Dedifferentiated amniotic fluid mesenchymal stem cell (primary cell): ENCODE results near the gene CGB8.
"Not testable (repeated sequence)": the region's sequence is repeated elsewhere in the genome, so short reads cannot be mapped to it uniquely, and the experiment has no call there.

Experiments
- DNase-seq: peaks from one replicate; pipeline ENCODE4 v3.0.0-alpha.2; 2016; ENCODE audit errors: extremely low spot score

CGB8 gene

DNA sequence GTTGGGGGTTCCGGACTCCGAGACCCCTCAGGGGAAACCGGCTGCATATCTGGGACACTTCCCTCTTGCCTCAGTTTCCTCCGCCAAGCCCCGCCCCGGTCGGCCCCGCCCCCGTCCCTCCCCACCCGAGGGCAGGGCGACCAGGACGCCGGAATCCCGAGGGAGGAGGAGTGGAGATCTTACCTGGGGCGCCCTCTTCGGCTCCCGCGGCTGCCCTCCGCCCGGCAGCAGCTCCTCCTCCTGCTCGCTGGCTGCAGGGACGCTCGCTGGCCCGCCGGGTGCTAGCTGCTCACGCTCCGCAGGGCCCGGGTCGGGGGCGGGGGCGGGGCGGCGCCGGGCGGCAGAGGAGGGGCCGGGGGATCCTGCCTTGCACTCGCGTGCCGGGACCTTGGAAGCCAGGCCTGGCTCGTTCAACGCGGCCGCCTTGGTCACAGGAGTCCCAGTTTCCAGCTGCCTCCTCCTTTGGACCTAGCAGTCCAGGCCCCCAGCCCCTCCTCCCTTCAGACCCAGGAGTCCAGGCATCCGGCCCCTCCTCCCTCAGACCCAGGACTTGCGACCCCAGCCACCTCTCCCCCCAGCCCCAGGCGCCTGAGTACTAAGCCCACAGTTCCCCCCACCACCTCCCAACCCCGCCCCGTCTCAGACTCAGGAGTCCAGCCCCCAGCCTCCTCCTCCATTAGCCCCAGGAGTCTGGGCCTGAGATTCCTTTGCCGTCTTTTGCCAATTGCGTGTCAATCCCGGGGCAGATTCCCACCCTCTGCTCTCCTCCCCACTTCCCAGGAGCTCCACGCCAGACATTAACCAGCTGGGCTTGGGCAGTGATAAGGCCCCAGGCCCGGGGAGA, 16.1 kb upstream of the CGB8 start, which contains the start of gene NTF4:
TSS of gene NTF4 (minus strand) at position 51 of the 844 bp plus-strand sequence. CDS start 2,821 bp downstream, outside the sequence.
- DNase-seq, result no peak

GRCh38 chr19:49064029-49064629, 15.2 kb upstream of the CGB8 start:
- DNase-seq, result no peak

DNA sequence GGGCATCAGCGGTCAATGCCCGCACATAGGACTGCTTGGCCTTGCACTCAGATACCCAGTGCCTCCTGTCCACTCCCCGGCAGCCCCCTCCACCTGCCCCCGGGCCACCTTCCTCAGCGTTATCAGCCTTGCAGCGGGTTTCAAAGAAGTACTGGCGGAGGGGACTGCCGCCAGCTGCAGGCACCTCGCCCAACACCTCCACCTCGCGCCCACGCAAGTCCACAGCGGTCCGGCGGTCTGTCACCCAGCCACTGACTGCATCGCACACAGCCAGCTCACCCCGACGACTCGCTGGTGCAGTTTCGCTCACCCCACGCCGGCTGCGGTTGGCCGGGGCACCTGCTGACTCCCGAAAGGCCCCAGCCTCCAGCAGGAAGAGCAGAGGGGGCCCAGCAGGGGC, 12.5 kb upstream of the CGB8 start:
- no peak for DNase-seq

DNA sequence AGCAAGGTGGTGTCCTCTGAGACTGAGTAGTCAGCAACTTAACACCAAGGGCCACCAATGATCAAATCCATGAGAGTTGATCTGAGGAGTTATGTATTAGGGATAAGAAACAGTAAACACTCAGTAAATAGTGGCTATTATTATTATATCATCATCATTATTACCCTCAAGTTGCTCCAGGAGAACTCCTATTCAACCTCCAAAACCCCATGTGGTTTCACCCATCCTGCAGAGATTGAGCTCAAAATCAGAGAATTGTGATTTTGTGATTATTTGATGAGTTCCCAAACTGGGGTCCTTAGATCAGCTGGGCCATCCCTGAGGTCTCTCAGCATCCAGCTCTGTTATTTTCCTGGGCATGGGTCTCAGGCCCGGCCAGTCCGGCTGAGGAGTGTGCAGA, 12.1 kb upstream of the CGB8 start:
- DNase-seq, result no peak

- DNase-seq, result no peak
Measured at GRCh38 chr19:49059053-49059452, 10.1 kb upstream of the CGB8 start.

DNA sequence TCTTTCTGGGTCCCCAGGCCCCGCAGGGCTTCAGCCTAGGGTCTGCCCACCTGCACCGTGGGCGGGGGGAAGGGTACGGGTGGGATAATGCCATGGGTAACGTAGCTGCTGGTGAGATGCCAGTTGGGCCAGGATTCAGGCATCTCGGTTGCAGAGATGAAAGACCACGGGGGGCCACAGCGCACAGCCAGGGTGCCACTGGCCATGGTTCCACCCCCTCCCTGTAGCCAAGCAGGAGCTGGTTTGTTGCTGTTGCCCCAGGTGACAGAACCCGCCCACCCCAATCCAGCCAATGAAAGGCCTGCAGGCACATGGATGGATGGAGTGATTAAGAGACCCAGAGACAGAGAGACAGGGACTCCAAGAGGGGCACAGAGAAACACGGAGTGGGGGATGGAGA, 9.7 kb upstream of the CGB8 start:
- no peak for DNase-seq

DNA sequence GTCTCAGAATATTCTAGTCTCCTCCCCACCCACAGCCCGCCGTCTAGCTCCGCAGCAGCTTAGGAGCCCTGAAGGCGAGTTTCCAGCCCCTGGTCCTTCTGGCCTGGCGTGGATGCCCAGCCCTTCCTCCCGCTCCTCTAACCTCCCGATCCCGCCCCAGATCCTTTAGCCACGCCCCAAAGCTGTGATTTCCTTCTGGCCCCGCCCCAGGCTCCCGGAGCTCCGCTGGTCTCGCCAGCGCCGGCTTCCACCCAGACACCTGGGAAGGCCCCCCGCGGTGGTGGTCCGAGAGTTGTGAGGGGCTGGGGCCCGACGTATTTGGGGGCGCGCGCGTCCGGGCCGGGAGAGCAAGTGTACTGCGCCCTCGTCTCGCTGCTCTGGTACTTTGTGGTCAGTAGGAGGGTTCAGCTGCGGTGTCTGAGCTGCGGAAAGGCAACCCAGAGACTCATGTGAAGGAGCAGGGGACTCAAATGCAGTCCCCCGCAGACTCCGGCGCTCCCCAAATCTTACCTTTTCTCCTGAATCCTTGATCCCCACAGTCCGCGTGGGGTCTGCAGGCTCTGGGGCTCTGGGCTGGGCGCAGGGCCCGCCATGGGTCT, 8.8 kb upstream of the CGB8 start, which contains the start of gene CGB7:
TSS of gene CGB7 (minus strand) at position 114 of the 599 bp plus-strand sequence. CDS start 2,374 bp downstream, outside the sequence.
- DNase-seq, result no peak

DNA sequence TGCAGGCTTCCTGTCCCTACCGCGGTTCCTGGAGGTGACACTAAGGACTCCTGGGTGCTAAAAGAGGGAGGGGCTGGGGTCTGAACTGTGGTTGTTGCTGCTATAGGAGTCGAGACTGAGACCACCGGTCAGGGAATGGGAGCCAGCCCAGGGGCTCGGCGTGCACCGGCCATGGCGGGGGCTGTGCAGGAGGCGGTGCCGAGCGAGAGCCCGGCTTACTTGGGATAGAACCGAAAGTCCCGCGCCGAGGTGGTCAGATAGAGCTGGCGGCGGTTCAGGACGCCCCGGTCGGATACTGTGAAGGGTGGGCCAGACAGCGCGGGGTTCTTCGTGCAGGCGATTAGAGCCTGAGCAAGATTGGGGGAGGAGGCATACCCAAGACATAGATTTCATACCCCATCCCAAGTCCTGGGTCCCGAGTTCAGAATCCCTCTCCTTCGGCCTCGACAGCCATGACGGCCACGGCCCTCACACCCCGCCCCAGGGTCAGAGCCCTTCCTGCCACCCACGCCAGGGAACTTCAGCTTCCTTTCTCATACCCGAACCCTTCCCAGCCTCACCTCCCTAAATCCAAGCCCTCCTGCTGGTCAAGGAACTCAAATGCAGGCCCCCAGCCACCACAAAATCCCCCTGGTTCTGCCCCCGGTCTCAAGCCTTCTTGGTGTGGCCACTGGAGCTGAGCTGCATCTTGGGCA, 8.1 kb upstream of the CGB8 start:
- DNase-seq, result not testable (repeated sequence)

GRCh38 chr19:49056101-49056901, 7.4 kb upstream of the CGB8 start:
- DNase-seq, result no peak

GRCh38 chr19:49050376-49051033, 1.6 kb upstream of the CGB8 start:
- not testable (repeated sequence) for DNase-seq

GRCh38 chr19:49049834-49050233, 923 bp upstream of the CGB8 start:
- not testable (repeated sequence) for DNase-seq

- DNase-seq, result not testable (repeated sequence)
Measured at GRCh38 chr19:49043548-49043947, 5.4 kb downstream of the CGB8 start, which contains the start of gene CGB5. TSS of gene CGB5 (plus strand) at chr19:49043848. CDS start at chr19:49044210, 362 bp downstream.

DNA sequence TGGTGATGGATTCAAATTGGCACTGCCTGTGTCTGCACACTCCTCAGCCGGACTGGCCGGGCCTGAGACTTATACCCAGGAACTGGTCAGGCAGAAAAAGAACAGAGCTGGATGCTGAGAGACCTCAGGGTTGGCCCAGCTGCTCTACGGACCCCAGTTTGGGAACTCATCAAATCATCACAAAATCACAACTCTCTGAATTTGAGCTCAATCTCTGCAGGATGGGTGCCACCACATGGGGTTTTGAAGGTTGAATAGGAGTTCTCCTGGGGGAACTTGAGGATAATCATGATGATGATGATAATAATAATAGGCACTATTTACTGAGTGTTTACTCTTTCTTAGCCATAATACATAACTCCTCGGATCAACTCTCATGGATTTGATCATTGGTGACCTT, 6.2 kb downstream of the CGB8 start:
- not testable (repeated sequence) for DNase-seq

- no peak for DNase-seq
Measured at GRCh38 chr19:49042177-49042576, 6.7 kb downstream of the CGB8 start.

GRCh38 chr19:49039736-49040135, 9.2 kb downstream of the CGB8 start:
- not testable (repeated sequence) for DNase-seq

- not testable (repeated sequence) for DNase-seq
Measured at GRCh38 chr19:49038557-49039276, 10.2 kb downstream of the CGB8 start.

DNA sequence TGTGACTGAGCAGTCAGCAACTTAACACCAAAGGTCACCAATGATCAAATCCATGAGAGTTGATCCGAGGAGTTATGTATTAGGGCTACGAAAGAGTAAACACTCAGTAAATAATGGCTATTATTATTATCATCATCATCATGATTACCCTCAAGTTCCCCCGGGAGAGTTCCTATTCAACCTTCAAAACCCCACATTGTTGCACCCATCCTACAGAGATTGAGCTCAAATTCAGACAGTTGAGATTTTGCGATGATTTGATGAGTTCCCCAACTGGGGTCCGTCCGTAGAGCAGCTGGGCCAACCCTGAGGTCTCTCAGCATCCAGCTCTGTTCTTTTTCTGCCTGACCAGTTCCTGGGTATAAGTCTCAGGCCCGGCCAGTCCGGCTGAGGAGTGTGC, 10.8 kb downstream of the CGB8 start:
- not testable (repeated sequence) for DNase-seq

- not testable (repeated sequence) for DNase-seq
Measured at GRCh38 chr19:49036815-49037214, 12.1 kb downstream of the CGB8 start, which contains the start of gene CGB1. TSS of gene CGB1 (minus strand) at chr19:49036895. CDS start at chr19:49036711, 184 bp downstream.

- not testable (repeated sequence) for DNase-seq
Measured at GRCh38 chr19:49031642-49032301, 17.1 kb downstream of the CGB8 start, which contains the start of gene CGB2. TSS of gene CGB2 (plus strand) at chr19:49031890. CDS start at chr19:49032096, 206 bp downstream.
